Cardiac fibroblast (primary cell): ENCODE data around the gene L3HYPDH.

Experiments used
- DNase-seq, 2 donors: peaks; one replicate each; pipeline versions ENCODE4 v3.0.0 to v3.0.0-alpha.2; 2010; ENCODE audit warnings: low read depth in 2 of 2
- H3K4me3 ChIP-seq, 2 donors: replicated peaks in 1 of 2; 1 replicate in 1 of 2; 2 replicates in 1 of 2; pipeline ENCODE4 v1.5.1; 2011; ENCODE audit warnings: low read depth in 2 of 2, low read length in 2 of 2, mild to moderate bottlenecking in 2 of 2, moderate library complexity in 1 of 2
- CTCF ChIP-seq: IDR thresholded peaks from one replicate; pipeline ENCODE4 v1.5.1; 2011; ENCODE audit warnings: low read depth, mild to moderate bottlenecking, low read length, inconsistent platforms

The L3HYPDH gene

GRCh38 chr14:59464486-59465315 is 19.5 kb downstream of the L3HYPDH start:
- peak; percentile 45 to 56 for DNase-seq
- H3K4me3 ChIP-seq = peak overlapping the region; percentile 43 to 52
- no peak for TF ChIP-seq CTCF

DNA sequence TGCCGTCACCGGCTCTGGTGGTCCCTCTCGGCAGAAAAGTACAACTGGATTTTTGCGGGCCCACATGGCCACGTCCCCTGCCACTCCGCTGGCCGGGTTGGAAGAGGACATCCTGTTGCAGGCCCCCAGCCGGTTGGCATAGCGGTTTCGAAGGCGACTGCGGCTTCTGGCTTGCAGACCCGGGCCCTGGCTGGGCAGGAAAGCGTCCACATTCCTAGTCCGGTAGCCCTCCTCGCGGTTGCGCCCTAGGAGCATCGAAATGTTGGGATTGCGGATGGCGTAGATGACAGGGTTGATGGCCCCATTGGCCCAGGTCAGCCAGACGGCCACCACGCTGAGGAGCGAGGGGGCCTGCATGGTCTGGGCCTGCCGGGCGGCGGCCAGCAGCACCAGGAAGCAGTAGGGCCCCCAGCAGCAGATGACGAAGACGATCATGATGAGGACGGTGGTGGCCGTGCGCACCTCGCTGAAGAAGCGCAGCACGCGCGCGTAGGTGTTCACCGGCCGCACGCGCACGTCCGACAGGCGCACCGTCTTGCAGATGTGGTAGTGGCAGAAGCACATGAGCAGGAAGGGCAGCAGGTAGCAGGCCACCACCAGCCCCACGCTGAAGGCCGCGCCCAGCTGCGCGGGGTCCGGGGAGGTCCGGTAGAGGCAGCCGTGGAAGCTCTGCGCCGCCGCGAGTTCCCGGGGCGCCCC is 20.3 kb downstream of the L3HYPDH start:
- no peak for DNase-seq
- peak overlapping the region; percentile 32 to 43 for H3K4me3 ChIP-seq
- no peak for TF ChIP-seq CTCF

- TF ChIP-seq CTCF = no peak
- no peak overlapping the region for H3K4me3 ChIP-seq
- DNase-seq = no peak
Observed at GRCh38 chr14:59461891-59462290, 22.3 kb downstream of the L3HYPDH start.

GRCh38 chr14:59460378-59460777 is 23.8 kb downstream of the L3HYPDH start:
- no peak overlapping the region for H3K4me3 ChIP-seq
- DNase-seq = no peak
- no peak for TF ChIP-seq CTCF

- no peak overlapping the region for H3K4me3 ChIP-seq
- TF ChIP-seq CTCF = no peak
- no peak for DNase-seq
Observed at GRCh38 chr14:59458486-59458885, 25.7 kb downstream of the L3HYPDH start.

- peak; percentile 73 to 76 for DNase-seq
- H3K4me3 ChIP-seq = no peak overlapping the region
- TF ChIP-seq CTCF = no peak
Observed at GRCh38 chr14:59455411-59455810, 28.8 kb downstream of the L3HYPDH start.
